NCI-H1930 (cell line): ENCODE data around the gene RIPOR2.
"Not testable (repeated sequence)": the region's sequence is repeated elsewhere in the genome, so short reads cannot be mapped to it uniquely, and the experiment has no call there.

Experiments
- DNase-seq, 2 experiments: peaks; one replicate each; lab custom pipeline; 2025; lab: John Stamatoyannopoulos, UW

Gene RIPOR2

DNA sequence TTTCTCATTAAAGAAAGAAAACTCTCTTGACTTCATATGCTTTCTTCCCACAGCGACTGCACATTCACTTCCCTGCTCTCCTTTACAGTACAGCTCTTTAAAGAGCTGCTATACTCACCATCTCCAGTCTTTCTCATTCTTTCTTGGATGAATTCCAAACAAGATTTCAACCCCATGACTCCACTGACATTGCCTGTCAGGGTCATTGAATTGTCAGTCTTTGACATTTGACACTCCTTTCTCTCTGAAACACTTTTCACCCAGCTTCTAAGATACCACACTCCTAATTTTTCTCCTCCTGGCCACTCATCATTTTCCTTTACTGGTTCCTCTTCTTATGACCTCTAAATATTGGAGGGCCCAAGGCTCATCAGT lies 136.2 kb downstream of the RIPOR2 start:
- DNase-seq: no peak

DNA sequence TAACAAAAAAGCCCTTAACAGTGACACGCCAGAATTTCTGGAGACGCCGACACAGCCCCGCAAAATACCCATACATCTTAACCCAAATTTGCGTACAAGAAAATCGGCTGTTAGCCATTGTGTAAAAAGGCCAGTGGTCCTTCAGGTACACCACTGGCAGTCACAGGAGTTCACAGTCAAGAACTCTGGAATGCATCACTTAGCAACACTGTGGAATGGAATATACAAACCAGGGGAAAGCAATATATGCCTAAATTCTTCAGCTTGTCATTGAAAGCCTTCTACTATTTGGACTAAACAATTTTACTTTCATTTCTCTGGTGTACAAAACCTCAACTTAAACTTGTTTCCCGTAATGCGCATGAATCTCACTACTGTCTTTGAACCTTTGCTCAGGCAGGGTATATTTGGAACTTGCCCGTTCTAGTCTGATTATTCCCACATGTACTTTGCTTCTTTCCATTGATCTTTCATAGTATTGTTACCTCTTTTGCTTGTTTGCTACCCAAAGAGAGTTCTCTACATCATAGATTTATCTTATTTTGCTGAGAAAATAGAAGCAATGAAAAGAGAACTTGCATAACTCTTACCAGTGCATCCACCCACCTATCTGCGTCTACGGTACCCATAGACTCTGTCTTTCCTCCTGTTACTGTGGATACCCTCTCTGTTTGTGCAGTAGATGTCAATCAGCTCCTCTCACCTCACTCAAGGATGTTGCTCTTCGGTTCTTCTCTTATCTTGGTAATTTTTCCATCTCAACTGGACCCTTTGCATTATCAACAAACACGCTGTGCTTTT lies 136.8 kb downstream of the RIPOR2 start, which contains the start of gene ARMH2:
TSS of gene ARMH2 (minus strand) at position 178 of the 801 bp plus-strand sequence. CDS start at position 118, 60 bp downstream.
- DNase-seq: no peak

DNA sequence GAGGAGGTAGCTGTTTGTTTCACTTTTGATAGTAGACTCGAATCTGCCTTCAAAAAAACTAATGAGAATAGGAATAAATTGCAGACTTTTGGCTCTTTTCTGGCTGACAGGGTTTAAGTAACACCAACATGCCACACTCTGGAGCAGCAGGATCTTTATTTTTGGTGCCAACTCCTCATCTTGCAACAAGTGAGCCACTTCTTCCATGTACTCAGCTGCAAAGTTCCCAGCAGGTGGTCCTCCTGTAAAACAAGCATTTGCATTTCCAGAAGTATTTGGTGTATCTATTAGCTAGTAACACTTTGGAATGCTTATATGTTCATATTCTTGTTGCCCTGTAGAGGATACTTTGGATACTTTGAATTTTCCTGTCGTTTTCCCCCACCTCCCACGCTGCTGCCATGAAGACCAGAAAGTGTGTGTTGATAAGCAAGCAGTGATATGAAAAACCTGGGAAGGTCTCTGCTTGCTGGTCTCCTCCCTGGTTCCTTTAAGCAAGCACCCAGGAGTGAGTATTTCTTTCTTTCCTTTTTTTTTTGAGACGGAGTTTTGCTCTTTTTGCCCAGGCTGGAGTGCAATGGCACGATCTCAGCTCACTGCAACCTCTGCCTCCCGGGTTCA lies 138.1 kb downstream of the RIPOR2 start:
- DNase-seq: no peak

DNA sequence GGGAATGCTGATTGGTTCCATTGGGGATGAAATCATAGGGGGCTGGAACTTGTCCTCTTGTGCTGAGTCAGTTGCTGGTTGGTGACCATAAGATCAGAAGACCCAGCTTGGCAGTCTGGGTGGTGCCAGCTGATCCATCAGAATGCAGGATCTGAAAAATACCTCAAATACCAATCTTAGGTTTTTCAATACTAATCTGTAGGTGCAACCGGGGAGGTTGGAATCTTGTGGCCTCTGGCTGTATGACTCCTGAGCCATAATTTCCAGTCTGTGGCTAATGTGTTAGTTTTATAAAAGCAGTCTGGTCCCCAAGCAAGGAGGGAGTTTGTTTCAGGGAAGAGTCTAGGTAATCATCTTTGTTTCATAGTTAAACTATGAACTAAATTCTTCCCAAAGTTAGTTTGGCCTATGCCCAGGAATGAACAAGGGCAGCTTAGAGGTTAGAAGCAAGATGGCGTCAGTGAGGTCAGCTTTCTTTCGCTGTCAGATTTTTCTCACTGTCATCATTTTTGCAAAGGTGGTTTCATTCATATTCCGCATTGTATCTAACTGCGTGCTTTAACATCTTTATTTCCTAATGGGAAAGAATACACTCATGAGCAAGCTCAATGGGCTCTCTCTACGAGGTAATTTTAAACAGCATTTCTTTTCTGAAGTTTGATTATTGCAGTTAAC lies 139.0 kb downstream of the RIPOR2 start:
- DNase-seq: no peak

DNA sequence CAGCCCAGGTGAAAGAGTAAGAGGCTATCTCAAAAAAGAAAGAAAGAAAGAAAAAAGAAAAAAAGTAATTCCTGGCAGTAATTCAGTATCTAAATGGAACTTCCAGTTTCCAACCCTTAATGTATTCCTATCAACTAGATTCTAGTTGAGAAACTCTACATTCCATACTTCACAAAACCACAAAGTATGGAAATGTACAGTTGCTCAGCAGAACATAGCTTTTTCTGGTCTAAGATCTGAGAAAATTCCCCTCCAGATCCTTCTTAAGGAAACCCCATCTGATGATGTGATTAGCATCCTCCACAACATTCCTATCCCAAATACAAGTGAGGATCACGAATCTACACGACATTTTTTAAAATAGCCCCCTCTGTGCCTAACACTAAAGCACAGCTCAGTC lies 140.7 kb downstream of the RIPOR2 start:
- DNase-seq: no peak

DNA sequence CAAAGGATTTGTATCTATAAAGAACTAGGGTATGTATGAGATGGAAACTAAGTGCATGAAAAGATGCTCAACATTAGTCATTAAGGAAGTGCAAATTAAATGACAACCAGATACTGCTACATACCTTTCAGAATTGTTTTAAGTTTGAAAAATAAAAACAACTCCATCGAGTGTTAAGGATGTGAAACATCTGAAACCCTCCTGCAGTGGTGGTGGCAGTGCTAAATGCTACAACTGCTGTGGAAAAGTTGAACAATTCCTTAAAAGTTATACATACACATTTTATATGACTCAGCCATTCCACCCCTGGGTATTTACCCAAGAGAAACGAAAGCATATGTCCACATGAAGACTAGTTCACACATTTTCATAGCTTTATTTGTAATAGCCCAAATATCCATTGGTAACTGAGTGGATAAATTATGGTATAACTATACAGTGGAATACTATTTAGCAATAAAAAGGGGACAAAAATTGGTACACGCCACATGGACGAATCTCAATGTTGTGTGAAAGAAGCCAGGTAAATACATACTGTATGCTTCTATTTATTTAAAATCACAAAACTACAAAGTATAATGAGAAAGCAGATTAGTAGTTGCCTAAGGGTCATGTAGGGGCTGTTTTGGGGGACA lies 147.6 kb downstream of the RIPOR2 start:
- DNase-seq: no peak

DNA sequence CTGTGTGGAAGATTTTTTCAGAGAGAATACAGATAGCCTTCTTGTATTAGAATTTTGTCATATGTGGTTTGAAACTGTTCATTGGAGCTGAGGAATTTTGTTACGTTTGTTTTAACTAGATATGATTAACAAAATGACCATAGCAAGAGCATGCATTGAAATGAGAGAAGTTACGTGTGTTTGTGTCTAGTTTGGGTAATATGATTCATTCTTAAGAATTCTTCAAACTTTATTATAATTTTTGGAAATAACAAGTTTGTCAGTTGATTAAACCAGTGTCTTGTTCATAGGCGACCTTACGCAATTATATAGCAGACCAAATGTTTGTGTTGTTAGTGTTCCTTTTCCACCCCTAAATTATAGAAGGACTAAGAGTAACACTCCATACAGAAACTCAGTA lies 155.6 kb downstream of the RIPOR2 start:
- no peak for DNase-seq

- DNase-seq: no peak
Measured at GRCh38 chr6:24779416-24780016, 156.2 kb downstream of the RIPOR2 start.

DNA sequence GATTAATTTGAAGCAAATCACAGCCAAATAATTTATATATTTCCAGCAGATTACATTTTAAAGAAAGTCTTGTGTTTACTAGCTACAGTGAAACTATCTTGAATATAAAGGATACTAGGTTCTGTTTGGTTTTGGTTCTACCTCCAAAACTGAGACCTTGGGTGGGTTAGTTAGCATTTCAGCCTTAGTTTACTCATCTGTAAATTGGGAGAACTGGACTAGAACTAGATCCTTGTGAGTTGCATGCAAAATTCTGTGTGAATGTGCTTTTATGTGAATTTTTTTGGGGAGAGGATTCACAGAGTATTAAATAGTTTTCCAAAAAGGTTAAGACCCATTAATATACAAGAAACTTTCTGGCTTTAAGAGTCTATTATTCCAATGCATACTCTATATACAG lies 156.9 kb downstream of the RIPOR2 start:
- DNase-seq: no peak

DNA sequence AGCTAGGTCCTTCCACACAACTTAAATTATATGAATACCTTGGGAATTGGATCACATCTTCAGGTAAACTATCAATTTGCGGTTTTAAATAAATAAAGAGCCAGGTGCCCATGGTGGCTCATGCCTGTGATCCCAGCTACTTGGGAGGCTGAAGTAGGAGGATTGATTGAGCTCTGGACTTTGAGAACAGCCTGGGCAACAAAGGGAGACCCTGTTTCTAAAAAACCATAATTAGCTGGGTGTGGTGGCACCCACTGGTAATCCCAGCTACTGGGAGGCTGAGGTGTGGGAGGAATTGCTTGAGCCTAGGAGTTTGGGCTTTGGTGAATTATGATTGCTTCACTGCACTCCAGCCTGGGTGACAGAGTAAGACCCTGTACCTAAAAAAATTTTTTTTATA lies 157.6 kb downstream of the RIPOR2 start:
- no peak for DNase-seq

DNA sequence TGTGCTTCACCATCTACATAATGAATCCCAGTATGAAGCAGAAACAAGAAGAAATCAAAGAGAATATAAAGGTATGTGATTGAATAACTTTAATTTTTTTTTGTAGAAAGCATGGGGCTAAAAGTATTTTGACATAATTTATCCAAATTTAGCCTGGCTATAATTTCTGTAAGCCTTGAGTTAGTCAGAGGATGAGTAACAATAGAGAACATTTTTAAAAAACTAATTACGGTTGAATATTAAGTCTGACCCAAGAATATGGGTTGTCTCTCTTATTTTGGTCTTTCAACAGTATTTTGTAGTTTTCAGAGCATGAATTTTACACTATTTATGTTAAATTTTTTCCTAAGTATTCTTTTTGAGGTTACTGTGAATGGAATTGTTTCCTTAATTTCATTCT lies 158.5 kb downstream of the RIPOR2 start:
- no peak for DNase-seq

GRCh38 chr6:24775520-24776058 lies 160.2 kb downstream of the RIPOR2 start:
- no peak for DNase-seq

GRCh38 chr6:24774696-24775519 lies 160.9 kb downstream of the RIPOR2 start, which contains the start of gene GMNN:
TSS of gene GMNN (plus strand) at chr6:24774937. CDS start at chr6:24777247, 2,310 bp downstream.
- peak; percentile 92 to 96 for DNase-seq

DNA sequence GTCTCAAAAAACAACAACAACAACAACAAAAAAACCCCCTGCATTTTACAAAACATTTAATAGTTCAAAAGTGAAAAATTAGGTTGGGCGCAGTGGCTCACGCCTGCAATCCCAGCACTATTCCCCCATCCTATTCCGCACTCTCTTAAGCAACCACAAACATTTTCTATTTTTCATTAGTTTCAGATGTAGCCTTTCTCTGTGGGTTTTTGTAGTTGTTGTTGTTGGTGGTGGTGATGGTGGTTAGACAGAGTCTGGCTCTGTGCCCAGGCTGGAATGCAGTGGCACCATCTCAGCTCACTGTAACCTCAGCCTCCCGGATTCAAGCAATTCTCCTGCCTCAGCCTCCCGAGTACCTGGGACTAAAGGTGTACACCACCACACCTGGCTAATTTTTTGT lies 167.4 kb downstream of the RIPOR2 start:
- no peak for DNase-seq

GRCh38 chr6:24766680-24767462 lies 168.9 kb downstream of the RIPOR2 start:
- no peak for DNase-seq

DNA sequence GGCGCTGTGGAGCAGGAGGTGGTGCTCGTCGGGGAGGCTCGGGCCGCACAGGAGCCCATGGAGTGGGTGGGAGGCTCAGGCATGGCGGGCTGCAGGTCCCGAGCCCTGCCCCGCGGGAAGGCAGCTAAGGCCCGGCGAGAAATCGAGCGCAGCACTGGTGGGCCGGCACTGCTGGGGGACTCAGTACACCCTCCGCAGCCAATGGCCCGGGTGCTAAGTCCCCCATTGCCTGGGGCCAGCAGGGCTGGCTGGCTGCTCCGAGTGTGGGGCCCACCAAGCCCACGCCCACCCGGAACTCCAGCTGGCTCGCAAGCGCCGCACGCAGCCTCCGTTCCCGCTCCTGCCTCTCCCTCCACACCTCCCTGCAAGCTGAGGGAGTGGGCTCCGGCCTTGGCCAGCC lies 169.8 kb downstream of the RIPOR2 start:
- not testable (repeated sequence) for DNase-seq

DNA sequence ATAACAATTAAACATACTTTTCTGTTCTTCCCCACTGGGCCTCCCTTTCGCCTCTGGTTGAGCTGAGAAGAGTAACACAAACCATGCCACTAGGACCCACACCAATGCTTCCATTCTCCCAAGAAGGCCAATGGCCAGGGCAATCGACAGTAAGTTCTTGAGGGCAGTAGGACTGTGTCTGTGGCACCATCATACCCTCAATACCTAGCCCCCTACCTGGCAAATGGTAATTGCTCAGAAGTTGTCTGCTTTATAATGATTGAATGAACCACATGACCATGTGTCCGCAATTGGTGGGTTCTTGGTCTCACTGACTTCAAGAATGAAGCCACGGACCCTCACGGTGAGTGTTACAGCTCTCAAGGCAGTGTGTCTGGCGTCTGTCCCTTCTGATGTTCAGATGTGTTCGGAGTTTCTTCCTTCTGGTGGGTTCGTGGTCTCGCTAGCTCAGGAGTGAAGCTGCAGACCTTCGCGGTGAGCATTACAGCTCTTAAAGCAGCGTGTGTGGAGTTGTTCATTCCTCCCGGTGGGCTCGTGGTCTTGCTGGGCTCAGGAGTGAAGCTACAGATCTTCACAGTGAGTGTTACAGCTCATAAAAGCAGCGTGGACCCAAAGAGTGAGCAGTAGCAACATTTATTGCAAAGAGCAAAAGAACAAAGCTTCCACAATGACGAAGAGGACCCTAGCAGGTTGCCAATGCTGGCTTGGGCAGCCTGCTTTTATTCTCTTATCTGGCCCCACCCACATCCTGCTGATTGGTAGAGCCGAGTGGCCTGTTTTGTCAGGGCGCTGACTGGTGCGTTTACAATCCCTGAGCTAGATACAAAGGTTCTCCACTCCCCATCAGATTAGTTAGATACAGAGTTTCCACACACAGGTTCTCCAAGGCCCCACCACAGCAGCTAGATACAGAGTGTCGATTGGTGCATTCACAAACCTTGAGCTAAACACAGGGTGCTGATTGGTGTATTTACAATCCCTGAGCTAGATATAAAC lies 170.6 kb downstream of the RIPOR2 start:
- not testable (repeated sequence) for DNase-seq

- no peak for DNase-seq
Measured at GRCh38 chr6:24763578-24763977, 172.2 kb downstream of the RIPOR2 start.

DNA sequence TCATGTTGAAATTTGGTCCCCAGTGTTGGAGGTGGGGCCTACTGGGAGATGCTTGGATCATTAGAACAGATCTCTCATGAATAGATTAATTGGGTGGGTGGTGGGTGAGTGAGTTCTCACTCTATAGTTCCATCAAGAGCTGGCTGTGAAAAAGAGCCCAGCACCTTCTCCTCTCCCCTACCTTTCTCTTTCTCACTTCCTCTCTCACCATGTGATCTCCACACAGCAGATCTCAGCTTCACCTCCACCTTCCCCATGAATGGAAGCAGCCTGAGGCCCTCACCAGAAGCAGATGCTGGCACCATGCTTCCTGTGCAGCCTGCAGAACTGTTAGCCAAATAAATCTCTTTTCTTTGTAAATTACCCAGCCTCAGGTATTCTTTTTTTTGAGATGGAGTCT lies 173.9 kb downstream of the RIPOR2 start:
- DNase-seq: no peak
